ENCODE measurements around the gene FCMR. TPM values are rescaled to one million over a fixed set of nuclear protein-coding genes. Genes with fewer than 3 reads are reported as not detected.

Gene FCMR
- total and polyA plus RNA-seq, 2 experiments from 2014 or later: 0.84 TPM; not detected in 1

DNA sequence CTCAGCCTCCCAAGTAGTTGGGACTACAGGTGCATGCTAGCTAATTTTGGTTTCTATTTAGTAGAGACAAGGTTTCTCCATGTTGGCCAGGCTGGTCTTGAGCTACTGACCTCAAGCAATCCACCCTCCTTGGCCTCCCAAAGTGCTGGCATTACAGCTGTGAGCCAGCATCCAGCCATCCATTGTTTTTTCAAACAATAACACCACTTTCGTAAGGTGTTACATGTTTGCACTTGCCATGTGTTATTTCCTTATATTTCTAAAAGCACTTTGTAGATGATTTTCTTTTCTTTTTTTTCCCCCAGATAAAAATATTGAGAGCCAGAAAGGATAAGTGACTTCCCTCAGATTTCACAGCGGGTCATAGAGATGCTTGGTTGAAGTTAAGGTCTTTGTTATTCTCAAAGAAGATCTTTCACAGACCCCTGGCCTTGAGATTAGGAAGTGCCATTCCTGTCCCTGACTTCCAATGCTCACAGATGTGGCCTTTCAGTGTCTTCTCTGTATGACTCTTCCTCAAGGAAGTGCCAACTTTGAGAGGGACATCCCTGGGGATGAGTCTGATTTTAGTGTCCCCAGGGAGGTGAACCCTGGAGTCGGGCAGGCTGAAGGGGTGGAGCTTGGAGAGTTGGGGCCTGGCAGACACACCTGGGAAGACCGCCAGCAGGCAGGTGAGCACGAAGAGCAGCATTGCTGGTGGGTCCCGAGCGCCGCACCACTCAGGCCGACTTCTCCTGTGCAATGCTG, 18.3 kb upstream of the FCMR start (continued):
- TF ChIP-seq EZH2phosphoT487 (IDR thresholded peaks at IDR 0.05; ENCODE audit: unreplicated experiment) (no peak), ZNF114 (CRISPR knock-in tag; IDR thresholded peaks at IDR 0.05) (no peak), JUNB (IDR thresholded peaks at IDR 0.05; ENCODE audit: unreplicated experiment) (no peak)
- TF ChIP-seq, protein P1, sequence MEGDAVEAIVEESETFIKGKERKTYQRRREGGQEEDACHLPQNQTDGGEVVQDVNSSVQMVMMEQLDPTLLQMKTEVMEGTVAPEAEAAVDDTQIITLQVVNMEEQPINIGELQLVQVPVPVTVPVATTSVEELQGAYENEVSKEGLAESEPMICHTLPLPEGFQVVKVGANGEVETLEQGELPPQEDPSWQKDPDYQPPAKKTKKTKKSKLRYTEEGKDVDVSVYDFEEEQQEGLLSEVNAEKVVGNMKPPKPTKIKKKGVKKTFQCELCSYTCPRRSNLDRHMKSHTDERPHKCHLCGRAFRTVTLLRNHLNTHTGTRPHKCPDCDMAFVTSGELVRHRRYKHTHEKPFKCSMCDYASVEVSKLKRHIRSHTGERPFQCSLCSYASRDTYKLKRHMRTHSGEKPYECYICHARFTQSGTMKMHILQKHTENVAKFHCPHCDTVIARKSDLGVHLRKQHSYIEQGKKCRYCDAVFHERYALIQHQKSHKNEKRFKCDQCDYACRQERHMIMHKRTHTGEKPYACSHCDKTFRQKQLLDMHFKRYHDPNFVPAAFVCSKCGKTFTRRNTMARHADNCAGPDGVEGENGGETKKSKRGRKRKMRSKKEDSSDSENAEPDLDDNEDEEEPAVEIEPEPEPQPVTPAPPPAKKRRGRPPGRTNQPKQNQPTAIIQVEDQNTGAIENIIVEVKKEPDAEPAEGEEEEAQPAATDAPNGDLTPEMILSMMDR (conservative IDR thresholded peaks at IDR 0.05; ENCODE audit: low read depth in 2 of 2): no peak
- TF ChIP-seq, protein P2, sequence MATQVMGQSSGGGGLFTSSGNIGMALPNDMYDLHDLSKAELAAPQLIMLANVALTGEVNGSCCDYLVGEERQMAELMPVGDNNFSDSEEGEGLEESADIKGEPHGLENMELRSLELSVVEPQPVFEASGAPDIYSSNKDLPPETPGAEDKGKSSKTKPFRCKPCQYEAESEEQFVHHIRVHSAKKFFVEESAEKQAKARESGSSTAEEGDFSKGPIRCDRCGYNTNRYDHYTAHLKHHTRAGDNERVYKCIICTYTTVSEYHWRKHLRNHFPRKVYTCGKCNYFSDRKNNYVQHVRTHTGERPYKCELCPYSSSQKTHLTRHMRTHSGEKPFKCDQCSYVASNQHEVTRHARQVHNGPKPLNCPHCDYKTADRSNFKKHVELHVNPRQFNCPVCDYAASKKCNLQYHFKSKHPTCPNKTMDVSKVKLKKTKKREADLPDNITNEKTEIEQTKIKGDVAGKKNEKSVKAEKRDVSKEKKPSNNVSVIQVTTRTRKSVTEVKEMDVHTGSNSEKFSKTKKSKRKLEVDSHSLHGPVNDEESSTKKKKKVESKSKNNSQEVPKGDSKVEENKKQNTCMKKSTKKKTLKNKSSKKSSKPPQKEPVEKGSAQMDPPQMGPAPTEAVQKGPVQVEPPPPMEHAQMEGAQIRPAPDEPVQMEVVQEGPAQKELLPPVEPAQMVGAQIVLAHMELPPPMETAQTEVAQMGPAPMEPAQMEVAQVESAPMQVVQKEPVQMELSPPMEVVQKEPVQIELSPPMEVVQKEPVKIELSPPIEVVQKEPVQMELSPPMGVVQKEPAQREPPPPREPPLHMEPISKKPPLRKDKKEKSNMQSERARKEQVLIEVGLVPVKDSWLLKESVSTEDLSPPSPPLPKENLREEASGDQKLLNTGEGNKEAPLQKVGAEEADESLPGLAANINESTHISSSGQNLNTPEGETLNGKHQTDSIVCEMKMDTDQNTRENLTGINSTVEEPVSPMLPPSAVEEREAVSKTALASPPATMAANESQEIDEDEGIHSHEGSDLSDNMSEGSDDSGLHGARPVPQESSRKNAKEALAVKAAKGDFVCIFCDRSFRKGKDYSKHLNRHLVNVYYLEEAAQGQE (IDR thresholded peaks at IDR 0.05; ENCODE audit: unreplicated experiment): no peak

DNA sequence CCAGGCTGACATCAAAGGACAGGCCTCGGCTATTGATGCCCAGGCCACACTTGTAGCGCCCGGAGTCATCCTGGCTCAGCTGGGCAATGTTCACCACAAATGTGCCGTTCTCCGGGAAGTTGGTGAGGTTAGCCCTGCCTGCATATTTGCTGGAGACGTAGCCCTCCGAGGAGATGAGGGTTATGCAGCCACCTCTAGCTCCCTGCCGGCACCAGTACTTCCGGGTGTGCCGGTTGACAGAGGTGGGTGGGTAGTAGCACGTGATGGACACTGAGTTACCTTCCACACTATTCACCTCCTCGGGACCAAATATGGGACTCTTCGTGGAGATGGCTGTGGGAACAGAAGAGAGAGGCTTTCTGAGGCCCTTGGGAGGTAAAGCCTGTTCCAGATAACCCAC, 17.4 kb upstream of the FCMR start:
- Mint-ChIP-seq H3K27ac (no peak overlapping the region), H3K36me3 (ENCODE audit: low read depth) (no peaks in the 10 kb centered on the region), H3K27me3 (ENCODE audit: insufficient read depth, low read depth, poor library complexity) (peaks cover 1% of the 10 kb centered on the region), H3K4me1 (no peaks in the 10 kb centered on the region), H3K4me3 (no peak overlapping the region), H3K9me3 (no peaks in the 10 kb centered on the region)
- H3K4me1 ChIP-seq (ENCODE audit: insufficient read depth): no peaks in the 10 kb centered on the region
- peaks cover 5% of the 10 kb centered on the region; the same call in 1 of the 2 replicates for H3K9me2 ChIP-seq (ENCODE audit: insufficient read depth)
- no peaks in the 10 kb centered on the region for H3K27me3 ChIP-seq (ENCODE audit: insufficient read depth)
- no peak for DNase-seq (ENCODE audit: low spot score)
- no peaks in the 10 kb centered on the region for H3F3A ChIP-seq (replicated peaks; ENCODE audit: low read depth)
- H3K79me2 ChIP-seq (replicated peaks; ENCODE audit: insufficient read depth): no peaks in the 10 kb centered on the region
- H3K4me3 ChIP-seq: no peak overlapping the region
- no peaks in the 10 kb centered on the region for H3K36me3 ChIP-seq (ENCODE audit: insufficient read depth)
- ATAC-seq: no peak
- no peak overlapping the region for H2AFZ ChIP-seq
- no peak overlapping the region for H3K27ac ChIP-seq (ENCODE audit: low read depth)
- TF ChIP-seq STAT1 (IDR thresholded peaks at IDR 0.05; ENCODE audit: unreplicated experiment) (no peak), JUNB (IDR thresholded peaks at IDR 0.05; ENCODE audit: unreplicated experiment) (no peak), ZNF114 (CRISPR knock-in tag; IDR thresholded peaks at IDR 0.05) (no peak), EZH2phosphoT487 (IDR thresholded peaks at IDR 0.05; ENCODE audit: unreplicated experiment) (no peak), ZNF331 (CRISPR knock-in tag; IDR thresholded peaks at IDR 0.05; ENCODE audit: low read depth) (no peak)
- TF ChIP-seq, protein P2 (IDR thresholded peaks at IDR 0.05; ENCODE audit: unreplicated experiment): no peak
- H3K4me2 ChIP-seq: no peak overlapping the region
- H4K20me1 ChIP-seq (replicated peaks; ENCODE audit: insufficient read depth): no peaks in the 10 kb centered on the region
